Measurements from ENCODE around the gene CTBP2.
"Not testable (repeated sequence)": the region's sequence is repeated elsewhere in the genome, so short reads cannot be mapped to it uniquely, and the experiment has no call there.

The CTBP2 gene

DNA sequence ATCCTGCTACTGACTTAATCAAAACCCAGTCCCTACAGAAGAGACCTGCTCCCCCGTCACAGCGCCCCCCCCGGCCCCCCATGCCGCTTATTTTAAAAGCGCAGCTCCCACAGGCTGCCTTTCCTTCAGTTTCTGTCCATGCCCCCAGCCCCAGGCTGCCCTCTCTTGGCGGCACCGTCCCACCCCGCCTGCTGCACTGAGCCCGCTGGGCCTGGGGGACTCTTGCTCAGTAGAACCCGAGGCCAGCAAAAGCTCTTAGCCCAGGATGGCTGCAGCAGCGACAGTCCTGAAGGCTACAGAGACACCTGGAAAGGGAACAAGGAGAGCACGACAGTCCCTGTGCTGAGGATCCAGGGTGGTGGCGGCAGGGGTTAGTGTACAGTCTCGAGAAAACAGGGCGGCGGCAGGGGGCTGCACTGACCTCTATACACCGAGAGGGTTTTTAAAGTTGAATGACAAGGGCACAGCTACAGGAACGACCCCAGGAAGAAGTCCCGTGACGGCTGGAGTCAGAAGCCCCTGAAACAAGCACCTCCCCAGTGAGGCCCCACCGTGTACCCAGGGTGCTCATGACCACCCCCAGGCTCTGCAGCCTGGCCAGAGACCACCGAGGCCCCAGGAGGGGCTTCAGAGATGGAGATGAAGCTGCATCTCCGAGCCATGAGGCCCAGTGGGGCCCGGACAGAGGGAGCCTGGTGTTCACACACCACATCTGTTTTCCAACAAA lies 164.1 kb downstream of the CTBP2 start:
- H3K36me3 ChIP-seq (ENCODE audit: insufficient read depth, low read length), result peaks cover 88% of the 10 kb centered on the region

DNA sequence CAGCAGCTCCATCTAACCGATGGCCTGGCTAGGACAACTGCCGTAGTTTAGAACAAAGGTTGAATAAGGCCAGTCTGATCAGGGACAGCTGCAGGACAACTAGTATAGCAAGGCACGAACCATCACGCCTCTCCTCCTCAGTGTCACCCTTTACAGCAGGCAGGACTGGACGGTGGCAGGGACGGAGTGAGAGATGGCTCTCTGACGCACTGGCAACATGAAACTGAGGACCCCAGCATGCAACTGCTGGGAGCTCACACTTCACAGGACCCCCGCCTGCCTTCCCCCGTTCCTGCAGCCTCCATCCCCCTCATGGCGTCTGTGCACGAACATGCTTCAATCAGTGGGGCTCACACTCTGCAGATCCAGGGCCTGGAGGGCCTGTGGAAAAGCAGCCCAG lies 164.8 kb downstream of the CTBP2 start:
- peaks cover 88% of the 10 kb centered on the region for H3K36me3 ChIP-seq (ENCODE audit: insufficient read depth, low read length)

More for the DNA sequence above, 164.1 kb downstream of the CTBP2 start:
- Histone ChIP-seq H3K4me3 (ENCODE audit: low read length) (no peak overlapping the region), H3K4me1 (ENCODE audit: control insufficient read depth, insufficient read depth, low read length) (peaks cover 12% of the 10 kb centered on the region), H3K9me3 (replicated peaks; ENCODE audit: low read length) (no peaks in the 10 kb centered on the region), H3K9ac (ENCODE audit: low read depth, low read length) (no peak overlapping the region), H3K27me3 (ENCODE audit: control insufficient read depth, insufficient read depth, low read length) (no peaks in the 10 kb centered on the region), H3K4me2 (ENCODE audit: low read length) (no peak overlapping the region)

DNA sequence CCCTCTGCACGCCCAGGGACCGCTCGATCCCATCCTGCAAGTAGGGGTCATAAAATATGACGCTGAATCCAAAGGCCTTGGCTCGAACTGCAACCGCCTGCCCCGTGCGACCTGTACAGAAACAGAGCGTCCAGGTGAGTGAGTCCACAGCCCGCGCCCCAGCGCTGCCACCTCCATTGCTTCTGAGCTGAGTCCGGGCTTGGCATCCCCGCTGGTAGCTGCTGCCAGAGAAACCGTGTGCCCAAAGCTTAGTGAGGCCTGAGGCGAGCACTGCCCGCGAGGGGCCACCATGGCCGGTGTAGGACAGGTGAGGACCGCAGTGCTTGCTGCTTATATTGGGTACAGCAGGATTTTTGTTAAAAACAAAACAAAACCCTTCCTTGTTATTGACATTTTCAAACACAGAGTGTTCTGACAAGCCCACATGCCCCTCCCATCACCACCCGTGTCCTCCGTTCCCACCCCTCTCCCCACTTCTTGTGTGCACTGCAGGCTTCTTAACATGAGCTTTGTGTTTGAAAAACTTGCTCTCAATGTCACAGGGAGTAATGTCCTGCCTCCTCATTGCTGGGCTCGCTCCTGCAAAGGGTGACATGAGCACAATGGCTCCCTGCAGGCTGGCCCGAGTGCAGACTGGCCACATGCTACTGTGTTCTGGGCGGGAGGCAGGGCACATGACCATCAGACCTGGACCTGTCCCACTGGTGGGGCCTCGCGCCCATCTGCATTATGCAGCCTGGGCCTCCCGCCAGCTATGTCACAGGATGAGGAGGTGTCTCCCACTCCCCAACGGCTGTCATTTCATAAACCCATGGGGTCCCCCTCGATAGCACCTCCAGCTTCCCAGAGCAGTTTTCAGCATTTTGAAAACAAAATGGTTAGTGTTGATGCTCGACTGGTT lies 165.5 kb downstream of the CTBP2 start:
- H3K4me1 ChIP-seq (ENCODE audit: control insufficient read depth, insufficient read depth, low read length), result peaks cover 6% of the 10 kb centered on the region
- H3K9me3 ChIP-seq (replicated peaks; ENCODE audit: low read length), result no peaks in the 10 kb centered on the region
- no peak overlapping the region for H3K4me2 ChIP-seq (ENCODE audit: low read length)
- H3K27me3 ChIP-seq (ENCODE audit: control insufficient read depth, insufficient read depth, low read length), result no peaks in the 10 kb centered on the region
- no peak overlapping the region for H3K9ac ChIP-seq (ENCODE audit: low read depth, low read length)
- peaks cover 83% of the 10 kb centered on the region for H3K36me3 ChIP-seq (ENCODE audit: insufficient read depth, low read length)
- H3K4me3 ChIP-seq (ENCODE audit: low read length), result no peak overlapping the region

More for the DNA sequence above, 164.8 kb downstream of the CTBP2 start:
- Histone ChIP-seq H3K4me3 (ENCODE audit: low read length) (no peak overlapping the region), H3K9me3 (replicated peaks; ENCODE audit: low read length) (no peaks in the 10 kb centered on the region), H3K4me1 (ENCODE audit: control insufficient read depth, insufficient read depth, low read length) (peaks cover 12% of the 10 kb centered on the region), H3K4me2 (ENCODE audit: low read length) (no peak overlapping the region), H3K9ac (ENCODE audit: low read depth, low read length) (no peak overlapping the region), H3K27me3 (ENCODE audit: control insufficient read depth, insufficient read depth, low read length) (no peaks in the 10 kb centered on the region)

DNA sequence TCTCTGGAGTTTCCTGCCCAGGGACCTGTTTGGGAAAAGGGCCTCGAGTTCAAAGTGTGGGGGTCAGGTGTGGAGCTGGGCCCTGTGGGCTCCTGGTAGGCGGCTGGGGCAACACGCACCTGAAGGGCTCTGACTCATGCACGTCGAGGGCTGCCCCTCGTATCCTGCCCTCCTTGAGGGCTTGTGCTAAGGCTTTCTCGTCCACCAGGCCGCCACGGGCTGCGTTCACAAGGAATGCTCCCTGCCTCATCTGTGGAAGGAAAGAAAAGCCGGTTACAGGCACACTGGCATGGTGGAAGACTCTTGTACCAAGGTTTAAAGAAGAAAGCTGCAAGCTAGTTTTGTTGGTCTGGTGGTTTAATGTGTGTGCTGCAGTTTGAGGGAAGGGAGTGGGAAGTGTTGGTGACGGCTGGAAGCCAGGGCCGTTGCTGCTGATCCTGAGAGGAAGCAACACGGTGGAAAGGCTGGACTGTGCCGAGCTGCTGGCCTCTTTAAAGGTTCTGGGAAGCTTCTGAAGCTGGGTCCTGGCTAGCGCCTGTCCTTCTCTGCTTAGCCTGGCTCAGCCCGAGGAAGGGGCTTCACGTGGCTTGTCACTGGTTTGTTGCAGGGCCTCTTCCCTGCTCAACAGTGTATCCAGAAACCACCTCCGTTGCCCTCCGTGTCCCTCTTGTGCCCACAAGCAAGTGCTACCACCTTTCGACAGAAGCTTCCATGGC lies 166.5 kb downstream of the CTBP2 start:
- H3K4me2 ChIP-seq (ENCODE audit: low read length), result no peak overlapping the region
- H3K9me3 ChIP-seq (replicated peaks; ENCODE audit: low read length), result no peaks in the 10 kb centered on the region
- H3K4me3 ChIP-seq (ENCODE audit: low read length), result no peak overlapping the region
- H3K36me3 ChIP-seq (ENCODE audit: insufficient read depth, low read length), result peaks cover 85% of the 10 kb centered on the region
- no peaks in the 10 kb centered on the region for H3K4me1 ChIP-seq (ENCODE audit: control insufficient read depth, insufficient read depth, low read length)
- no peak overlapping the region for H3K9ac ChIP-seq (ENCODE audit: low read depth, low read length)
- no peaks in the 10 kb centered on the region for H3K27me3 ChIP-seq (ENCODE audit: control insufficient read depth, insufficient read depth, low read length)

GRCh38 chr10:124993345-124993708 lies 167.0 kb downstream of the CTBP2 start:
- H3K4me1 ChIP-seq (ENCODE audit: control insufficient read depth, insufficient read depth, low read length), result no peaks in the 10 kb centered on the region
- H3K9me3 ChIP-seq (replicated peaks; ENCODE audit: low read length), result no peaks in the 10 kb centered on the region
- no peaks in the 10 kb centered on the region for H3K27me3 ChIP-seq (ENCODE audit: control insufficient read depth, insufficient read depth, low read length)
- H3K4me3 ChIP-seq (ENCODE audit: low read length), result no peak overlapping the region
- no peak overlapping the region for H3K4me2 ChIP-seq (ENCODE audit: low read length)
- no peak overlapping the region for H3K9ac ChIP-seq (ENCODE audit: low read depth, low read length)
- peaks cover 79% of the 10 kb centered on the region for H3K36me3 ChIP-seq (ENCODE audit: insufficient read depth, low read length)

DNA sequence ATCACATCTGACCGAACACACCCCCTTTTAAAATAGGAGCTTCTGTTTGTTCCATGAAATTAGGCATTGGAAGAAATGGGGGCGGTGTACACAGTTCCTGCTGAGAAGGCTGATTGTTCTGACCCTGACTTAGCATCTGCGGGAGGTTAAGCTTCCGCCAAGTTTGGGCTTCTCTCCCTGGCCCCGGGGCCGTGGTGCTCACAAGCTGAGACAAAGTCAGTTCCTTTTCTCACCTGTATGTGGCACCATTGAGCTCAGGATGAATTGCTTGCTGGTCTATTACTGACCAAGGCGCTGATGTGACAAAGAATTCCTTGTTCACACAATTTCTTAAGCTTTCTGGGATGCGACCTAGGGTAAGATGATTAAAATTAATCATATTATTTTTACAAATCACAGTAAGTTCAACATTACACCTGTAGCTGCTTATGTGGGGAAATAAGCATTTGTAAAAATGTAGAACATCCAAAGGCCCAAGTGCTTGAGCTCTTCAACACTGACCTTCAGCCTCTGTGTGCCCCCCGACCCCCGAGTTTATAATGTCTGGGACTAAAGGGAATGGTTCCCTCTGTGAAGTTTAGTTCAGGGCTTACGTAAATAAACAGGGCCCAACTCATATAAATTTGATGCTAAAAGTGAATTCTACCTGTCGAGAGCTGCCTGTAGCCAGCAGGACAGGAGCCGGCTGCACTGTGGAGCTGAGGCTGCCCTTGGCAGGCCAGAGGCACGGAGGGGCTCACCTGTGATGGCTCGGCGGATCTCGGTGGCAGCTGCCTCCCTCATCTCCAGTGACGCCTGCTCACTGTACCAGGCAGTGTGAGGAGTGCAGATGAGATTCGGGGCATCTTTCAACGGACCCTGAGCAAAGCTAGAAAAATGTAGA lies 167.7 kb downstream of the CTBP2 start:
- no peaks in the 10 kb centered on the region for H3K4me1 ChIP-seq (ENCODE audit: control insufficient read depth, insufficient read depth, low read length)
- peaks cover 78% of the 10 kb centered on the region for H3K36me3 ChIP-seq (ENCODE audit: insufficient read depth, low read length)
- H3K9me3 ChIP-seq (replicated peaks; ENCODE audit: low read length), result no peaks in the 10 kb centered on the region
- H3K9ac ChIP-seq (ENCODE audit: low read depth, low read length), result no peak overlapping the region
- no peak overlapping the region for H3K4me3 ChIP-seq (ENCODE audit: low read length)
- H3K27me3 ChIP-seq (ENCODE audit: control insufficient read depth, insufficient read depth, low read length), result no peaks in the 10 kb centered on the region
- H3K4me2 ChIP-seq (ENCODE audit: low read length), result no peak overlapping the region

- Histone ChIP-seq H3K4me2 (ENCODE audit: low read length) (no peak overlapping the region), H3K9me3 (replicated peaks; ENCODE audit: low read length) (no peaks in the 10 kb centered on the region), H3K27me3 (ENCODE audit: control insufficient read depth, insufficient read depth, low read length) (no peaks in the 10 kb centered on the region), H3K36me3 (ENCODE audit: insufficient read depth, low read length) (peaks cover 77% of the 10 kb centered on the region), H3K4me1 (ENCODE audit: control insufficient read depth, insufficient read depth, low read length) (no peaks in the 10 kb centered on the region), H3K9ac (ENCODE audit: low read depth, low read length) (no peak overlapping the region), H3K4me3 (ENCODE audit: low read length) (no peak overlapping the region)
Measured at GRCh38 chr10:124991835-124992234, 168.5 kb downstream of the CTBP2 start.

DNA sequence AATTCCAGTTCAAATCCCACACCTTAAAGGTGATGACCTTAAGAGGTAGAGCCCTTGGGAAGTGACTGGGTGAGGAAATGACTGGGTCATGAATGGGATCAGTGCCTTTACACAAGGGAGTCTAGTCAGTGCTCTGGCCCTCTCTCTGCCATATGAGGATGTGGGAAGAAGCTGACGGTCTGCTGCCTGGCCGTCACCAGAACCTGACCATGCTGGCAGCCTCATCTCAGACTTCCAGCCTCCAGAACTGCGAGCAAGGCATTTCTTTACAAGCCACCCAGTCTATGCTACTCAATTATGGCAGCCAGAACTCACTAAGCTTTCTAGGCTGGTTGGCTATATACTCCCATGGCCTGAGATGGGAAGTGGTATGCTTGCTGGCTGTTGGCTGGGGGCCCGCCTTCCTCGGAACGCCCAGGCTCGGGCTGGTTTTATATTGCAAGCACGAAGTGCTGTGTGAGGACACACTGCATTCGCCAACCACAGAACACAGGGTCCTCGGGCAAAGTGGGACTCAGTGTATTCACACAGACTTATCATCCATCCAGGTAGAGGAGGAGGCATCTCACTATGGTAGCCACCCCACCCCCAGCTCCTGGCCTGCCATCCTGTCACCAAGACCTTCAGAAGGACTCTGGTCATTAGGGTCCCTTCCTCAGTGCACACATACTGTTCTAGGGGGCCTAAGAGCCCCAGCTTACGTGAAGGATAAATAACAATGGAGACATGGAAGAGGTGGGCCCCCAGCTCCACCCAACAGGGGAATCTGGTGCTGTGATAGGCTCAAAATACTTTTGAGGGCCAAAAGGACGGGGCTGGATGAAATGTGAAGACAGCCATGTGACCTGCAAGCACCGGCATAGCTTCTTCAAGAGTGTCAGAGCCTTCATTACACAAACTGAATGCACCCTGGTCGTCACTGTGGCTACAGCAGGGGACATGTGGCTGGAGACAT lies 169.4 kb downstream of the CTBP2 start:
- Histone ChIP-seq H3K4me3 (ENCODE audit: low read length) (no peak overlapping the region), H3K36me3 (ENCODE audit: insufficient read depth, low read length) (peaks cover 78% of the 10 kb centered on the region), H3K9me3 (replicated peaks; ENCODE audit: low read length) (no peaks in the 10 kb centered on the region), H3K4me2 (ENCODE audit: low read length) (no peak overlapping the region), H3K4me1 (ENCODE audit: control insufficient read depth, insufficient read depth, low read length) (no peaks in the 10 kb centered on the region), H3K9ac (ENCODE audit: low read depth, low read length) (no peak overlapping the region), H3K27me3 (ENCODE audit: control insufficient read depth, insufficient read depth, low read length) (no peaks in the 10 kb centered on the region)

- no peaks in the 10 kb centered on the region for H3K4me1 ChIP-seq (ENCODE audit: control insufficient read depth, insufficient read depth, low read length)
- H3K9me3 ChIP-seq (replicated peaks; ENCODE audit: low read length), result no peaks in the 10 kb centered on the region
- H3K4me3 ChIP-seq (ENCODE audit: low read length), result no peak overlapping the region
- no peak overlapping the region for H3K4me2 ChIP-seq (ENCODE audit: low read length)
- peaks cover 74% of the 10 kb centered on the region for H3K36me3 ChIP-seq (ENCODE audit: insufficient read depth, low read length)
- no peaks in the 10 kb centered on the region for H3K27me3 ChIP-seq (ENCODE audit: control insufficient read depth, insufficient read depth, low read length)
- no peak overlapping the region for H3K9ac ChIP-seq (ENCODE audit: low read depth, low read length)
Measured at GRCh38 chr10:124989526-124989925, 170.8 kb downstream of the CTBP2 start.

GRCh38 chr10:124988753-124989152 lies 171.6 kb downstream of the CTBP2 start:
- peaks cover 74% of the 10 kb centered on the region for H3K36me3 ChIP-seq (ENCODE audit: insufficient read depth, low read length)
- not testable (repeated sequence) for H3K27me3 ChIP-seq (ENCODE audit: control insufficient read depth, insufficient read depth, low read length); H3K4me2 ChIP-seq (ENCODE audit: low read length); H3K9me3 ChIP-seq (replicated peaks; ENCODE audit: low read length); H3K4me1 ChIP-seq (ENCODE audit: control insufficient read depth, insufficient read depth, low read length); H3K9ac ChIP-seq (ENCODE audit: low read depth, low read length); H3K4me3 ChIP-seq (ENCODE audit: low read length)
